NCI-H345 treated with DMSO at 0.1 percent for 48 hours (cell line): ENCODE measurements around the gene SIGLEC10.
"Not testable (repeated sequence)": the region's sequence is repeated elsewhere in the genome, so short reads cannot be mapped to it uniquely, and the experiment has no call there.

Experiments
- DNase-seq: peaks from one replicate; lab custom pipeline; 2025; ENCODE audit not compliant: unreplicated experiment; lab: John Stamatoyannopoulos, UW

Gene SIGLEC10

GRCh38 chr19:51417107-51417809 lies at the start of gene SIGLEC10:
SIGLEC10 (minus strand) TSS chr19:51417642; CDS start chr19:51417581, 61 bp downstream.
- DNase-seq, result no peak

GRCh38 chr19:51466723-51467122 lies 49.3 kb upstream of the SIGLEC10 start:
- no peak for DNase-seq

GRCh38 chr19:51463976-51464581 lies 46.6 kb upstream of the SIGLEC10 start:
- not testable (repeated sequence) for DNase-seq

- DNase-seq, result no peak
Measured at GRCh38 chr19:51462681-51463080, 45.2 kb upstream of the SIGLEC10 start.

GRCh38 chr19:51462276-51462675 lies 44.8 kb upstream of the SIGLEC10 start:
- DNase-seq, result no peak

GRCh38 chr19:51461723-51462161 lies 44.3 kb upstream of the SIGLEC10 start:
- no peak for DNase-seq

GRCh38 chr19:51460164-51460992 lies 42.9 kb upstream of the SIGLEC10 start:
- no peak for DNase-seq

GRCh38 chr19:51458899-51459505 lies 41.6 kb upstream of the SIGLEC10 start:
- DNase-seq, result no peak

- no peak for DNase-seq
Measured at GRCh38 chr19:51458051-51458645, 40.7 kb upstream of the SIGLEC10 start, which contains the start of gene SIGLEC8. SIGLEC8 (minus strand) TSS chr19:51458454; CDS start chr19:51458387, 67 bp downstream.

- DNase-seq, result no peak
Measured at GRCh38 chr19:51457351-51458013, 40.0 kb upstream of the SIGLEC10 start.

- no peak for DNase-seq
Measured at GRCh38 chr19:51456541-51457290, 39.3 kb upstream of the SIGLEC10 start.

GRCh38 chr19:51450730-51451307 lies 33.4 kb upstream of the SIGLEC10 start:
- no peak for DNase-seq

- DNase-seq, result no peak
Measured at GRCh38 chr19:51448411-51449016, 31.1 kb upstream of the SIGLEC10 start.

GRCh38 chr19:51448011-51448410 lies 30.6 kb upstream of the SIGLEC10 start:
- DNase-seq, result no peak

- DNase-seq, result not testable (repeated sequence)
Measured at GRCh38 chr19:51447510-51447909, 30.1 kb upstream of the SIGLEC10 start.

- DNase-seq, result no peak
Measured at GRCh38 chr19:51441410-51442390, 24.3 kb upstream of the SIGLEC10 start.

GRCh38 chr19:51440846-51441409 lies 23.5 kb upstream of the SIGLEC10 start:
- no peak for DNase-seq
